GM18951 (cell line): ENCODE data around the gene E2F4.

ENCODE experiments used
- POLR2A ChIP-seq: IDR thresholded peaks from 4 replicates; pipeline ENCODE4 v1.6.1; 2011; ENCODE audit warnings: mild to moderate bottlenecking; ENCODE audit not compliant: insufficient read length, insufficient read depth; ENCODE audit errors: extremely low read depth
- in situ Hi-C: fragments of 300-500 bp; cut with MboI; formaldehyde crosslinking; loops from one replicate; pipeline ENCODE4 v1.12.0; 2022; ENCODE audit warnings: low sequenced_read_pairs, mixed read lengths, inconsistent platforms; ENCODE audit not compliant: unreplicated experiment

E2F4 gene, protein sequence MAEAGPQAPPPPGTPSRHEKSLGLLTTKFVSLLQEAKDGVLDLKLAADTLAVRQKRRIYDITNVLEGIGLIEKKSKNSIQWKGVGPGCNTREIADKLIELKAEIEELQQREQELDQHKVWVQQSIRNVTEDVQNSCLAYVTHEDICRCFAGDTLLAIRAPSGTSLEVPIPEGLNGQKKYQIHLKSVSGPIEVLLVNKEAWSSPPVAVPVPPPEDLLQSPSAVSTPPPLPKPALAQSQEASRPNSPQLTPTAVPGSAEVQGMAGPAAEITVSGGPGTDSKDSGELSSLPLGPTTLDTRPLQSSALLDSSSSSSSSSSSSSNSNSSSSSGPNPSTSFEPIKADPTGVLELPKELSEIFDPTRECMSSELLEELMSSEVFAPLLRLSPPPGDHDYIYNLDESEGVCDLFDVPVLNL

DNA sequence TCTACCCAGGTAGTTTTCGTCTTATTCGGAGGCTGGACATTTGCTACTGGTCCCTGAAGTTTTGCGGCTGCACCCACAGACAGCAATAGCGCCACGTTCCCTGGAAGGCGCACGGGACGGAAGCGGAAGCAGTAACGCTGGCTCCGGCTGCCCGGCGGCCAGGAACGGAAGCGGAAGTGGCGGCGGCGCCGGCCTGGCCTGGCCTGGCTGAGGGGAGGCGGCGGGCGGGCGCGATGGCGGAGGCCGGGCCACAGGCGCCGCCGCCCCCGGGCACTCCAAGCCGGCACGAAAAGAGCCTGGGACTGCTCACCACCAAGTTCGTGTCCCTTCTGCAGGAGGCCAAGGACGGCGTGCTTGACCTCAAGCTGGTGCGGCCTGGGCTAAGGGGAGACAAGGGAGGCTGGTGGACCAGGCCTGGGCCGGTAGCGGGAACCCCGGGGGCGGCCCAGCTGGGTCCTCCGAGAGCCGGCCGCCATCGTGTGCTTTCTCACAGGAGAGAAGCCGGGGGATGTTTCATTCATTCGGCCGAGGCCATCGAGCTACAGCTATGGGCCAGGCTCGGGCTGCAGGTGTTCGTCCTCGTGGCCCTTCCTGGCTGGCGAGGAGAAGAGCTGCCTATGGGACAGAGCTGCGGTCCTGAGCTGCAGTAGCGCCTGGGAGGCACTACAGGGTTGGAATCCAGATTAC lies at the start of gene E2F4:
Gene E2F4 (plus strand): TSS at position 161 of the 687 bp plus-strand sequence. CDS start 73 bp downstream, at position 234.
- TF ChIP-seq POLR2A: peak; percentile 88
- in situ Hi-C loops: no loop called here

DNA sequence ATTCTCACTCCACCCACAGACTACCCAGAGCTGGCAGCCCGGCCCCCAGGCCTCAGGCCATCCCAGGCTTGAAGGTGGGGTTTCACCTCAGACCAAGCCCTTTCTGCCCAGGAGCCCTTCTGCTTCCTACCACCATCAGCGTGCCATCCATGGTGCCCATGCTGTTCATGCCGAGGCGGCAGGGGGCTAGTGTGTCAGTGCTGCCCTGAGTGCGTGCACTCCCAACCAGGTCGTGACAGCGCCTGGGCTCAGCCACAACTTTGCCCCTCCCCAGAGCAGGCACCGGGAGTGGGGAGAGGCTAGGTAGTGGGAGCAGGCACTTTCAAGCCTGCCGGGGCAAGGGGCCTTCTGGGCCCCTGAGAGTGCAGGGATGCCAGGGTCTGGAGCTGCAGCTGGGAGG lies 49.6 kb upstream of the E2F4 start:
- no peak for TF ChIP-seq POLR2A
- in situ Hi-C loops: no loop called here

DNA sequence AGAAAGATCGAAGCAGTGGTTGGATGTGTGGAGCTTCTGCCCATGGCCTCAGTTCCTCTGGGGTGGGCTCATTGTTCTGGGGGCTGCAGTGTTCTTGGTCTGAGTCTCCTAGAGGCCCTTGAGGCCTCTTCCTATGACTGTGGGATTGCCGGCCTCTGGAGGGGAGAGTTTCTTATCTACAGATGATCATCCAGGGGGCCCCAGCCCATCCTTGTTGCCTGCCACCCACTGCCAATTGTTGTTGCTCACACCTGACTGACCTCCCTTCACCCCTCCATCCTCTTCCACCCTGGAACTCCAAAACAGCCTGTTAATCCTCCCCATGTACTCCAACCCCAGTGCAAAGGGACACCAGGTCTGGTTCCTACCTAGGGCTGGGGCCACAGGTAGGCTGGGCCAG lies 47.0 kb upstream of the E2F4 start:
- in situ Hi-C loops: no loop called here
- no peak for TF ChIP-seq POLR2A

DNA sequence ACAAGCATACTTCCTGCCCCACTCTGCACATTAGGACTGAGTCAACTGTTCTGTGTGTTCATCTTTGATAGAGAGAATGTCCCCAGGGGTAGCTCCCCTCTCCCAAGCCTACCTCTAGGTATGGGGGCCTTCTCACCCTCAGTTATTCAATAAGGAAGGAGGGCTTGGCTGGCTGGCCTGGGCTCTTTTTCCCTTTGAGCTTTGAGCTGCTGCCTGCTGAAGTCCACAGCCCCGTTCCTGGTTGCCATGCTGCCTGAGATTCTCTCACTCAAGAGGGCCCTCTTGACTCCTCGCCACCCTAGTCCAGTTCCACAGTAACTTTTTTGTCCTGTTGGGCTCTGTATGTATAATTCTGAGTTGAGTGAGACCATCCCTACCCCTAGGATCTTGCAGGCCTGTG lies 46.2 kb upstream of the E2F4 start:
- no peak for TF ChIP-seq POLR2A
- in situ Hi-C loops: no loop called here

DNA sequence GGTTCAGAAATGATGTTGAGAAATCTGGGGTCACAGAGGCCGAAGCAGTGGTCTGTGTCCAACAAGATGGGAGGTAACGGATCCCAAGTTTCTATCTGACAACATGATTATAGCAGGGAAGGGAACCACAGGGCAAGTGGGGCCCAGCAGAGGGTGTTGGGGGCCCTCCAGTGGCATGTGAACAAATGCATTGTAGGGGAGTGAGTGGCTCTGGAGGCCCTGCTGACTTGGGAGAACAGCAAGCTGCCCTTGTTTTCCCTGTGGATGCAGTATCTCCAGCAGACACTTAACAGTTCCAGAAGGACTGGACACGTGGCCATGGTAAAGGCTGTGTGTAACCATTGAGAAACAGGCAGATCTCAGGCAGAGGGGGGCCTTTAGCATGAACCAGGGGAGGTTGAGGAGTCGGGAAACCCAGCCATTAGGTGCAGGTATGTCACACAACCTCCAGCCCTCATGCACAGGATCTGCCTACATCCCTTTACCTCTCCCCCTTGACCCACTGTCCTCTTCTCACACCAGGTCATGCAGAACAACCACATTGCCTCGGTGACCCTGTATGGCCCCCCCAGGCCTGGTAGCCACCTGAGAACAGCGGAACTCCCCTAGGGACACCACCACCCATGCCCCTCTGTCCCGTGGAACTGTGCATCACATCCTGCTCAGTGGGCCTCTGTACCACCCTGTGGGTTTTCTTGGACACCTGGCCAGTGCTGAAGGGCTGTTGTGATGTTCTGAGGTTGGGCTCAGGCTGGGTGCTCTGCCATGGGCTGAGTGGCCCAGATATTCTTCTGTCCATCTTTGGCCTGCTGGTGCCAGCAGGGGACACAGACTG lies 45.2 kb upstream of the E2F4 start:
- no peak for TF ChIP-seq POLR2A
- in situ Hi-C loops: no loop called here

DNA sequence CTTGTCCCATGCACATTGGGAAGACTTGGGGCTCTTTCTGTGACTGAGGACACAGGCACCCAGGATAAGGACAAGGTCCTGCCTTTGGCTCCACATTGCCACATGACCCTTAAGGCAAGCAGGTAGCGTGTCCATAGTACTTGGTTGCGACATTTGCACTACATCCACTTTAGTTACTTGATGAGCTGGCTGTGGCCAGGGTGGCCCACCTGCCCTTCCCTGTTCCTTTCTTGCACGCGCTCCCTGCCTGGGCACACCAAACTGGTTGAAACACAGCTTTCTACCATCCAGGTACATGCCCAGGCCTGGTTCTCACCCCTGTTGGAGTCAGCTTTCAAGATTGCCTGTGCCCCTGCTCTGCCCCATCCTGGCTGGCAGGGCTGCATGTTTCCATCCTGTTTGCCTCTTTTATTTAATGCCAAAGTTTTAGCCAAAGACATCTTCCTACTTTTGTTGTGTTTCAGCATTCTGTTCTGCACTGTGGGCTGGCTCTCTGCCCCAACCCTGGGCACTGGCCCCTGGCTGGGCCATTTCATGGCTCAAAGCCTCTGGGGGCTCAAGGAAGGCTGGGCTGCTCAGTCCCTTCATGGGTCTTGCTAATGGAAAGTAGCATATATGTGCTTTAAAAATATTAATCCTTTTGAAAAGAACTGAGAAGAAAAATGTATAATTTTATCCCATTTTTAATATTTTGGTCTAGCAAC lies 44.4 kb upstream of the E2F4 start:
- in situ Hi-C loops: no loop called here
- TF ChIP-seq POLR2A: no peak

DNA sequence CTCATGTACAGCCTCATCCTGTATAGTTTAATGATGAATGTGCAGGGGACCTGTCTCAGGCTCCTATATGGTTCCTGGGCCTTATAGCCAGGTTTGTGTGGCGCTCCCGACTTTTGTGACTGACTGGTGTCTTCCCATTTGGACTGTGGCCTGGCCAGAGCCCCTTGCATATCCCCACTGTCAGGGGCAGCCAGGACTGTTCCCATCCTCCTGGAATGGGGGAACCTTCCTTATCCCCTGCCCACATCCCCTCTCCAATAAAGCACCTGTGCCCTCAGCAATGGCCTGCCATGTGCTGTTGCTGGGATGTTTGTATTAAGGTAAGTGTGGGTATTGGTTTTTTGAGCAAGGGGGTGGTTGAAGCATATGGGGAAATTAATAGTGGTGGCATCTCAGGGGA lies 43.7 kb upstream of the E2F4 start:
- no peak for TF ChIP-seq POLR2A
- in situ Hi-C loops: no loop called here

DNA sequence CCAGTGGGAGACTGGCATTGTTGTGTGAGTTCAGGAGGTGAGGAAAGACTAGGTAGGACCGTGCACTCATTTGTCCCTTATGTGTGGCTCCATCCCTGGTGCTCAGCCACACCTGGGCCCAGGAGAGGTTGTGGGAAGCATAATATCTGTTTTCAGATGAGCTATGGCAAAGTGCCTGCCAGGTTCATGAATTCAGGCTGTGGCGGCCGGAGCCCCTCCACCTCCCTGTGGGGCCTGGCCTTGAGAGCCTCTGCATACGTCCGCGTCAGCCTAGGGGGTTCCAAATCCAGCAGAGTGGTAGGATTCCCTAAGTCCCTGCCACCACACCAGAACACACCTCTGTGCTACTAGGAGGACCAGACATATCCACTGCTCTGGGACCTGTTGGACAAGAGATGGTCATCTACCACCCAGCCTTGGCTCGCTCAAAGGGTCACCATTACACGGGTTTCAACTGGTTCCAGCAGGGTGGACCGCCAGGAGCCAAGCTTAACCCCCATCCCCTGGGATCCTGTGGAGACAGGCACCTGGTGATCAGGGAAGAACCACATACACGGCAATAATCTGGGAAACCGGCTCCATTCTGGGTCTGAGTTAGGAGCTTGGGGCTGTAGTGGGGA lies 43.2 kb upstream of the E2F4 start:
- in situ Hi-C loops: no loop called here
- TF ChIP-seq POLR2A: no peak

DNA sequence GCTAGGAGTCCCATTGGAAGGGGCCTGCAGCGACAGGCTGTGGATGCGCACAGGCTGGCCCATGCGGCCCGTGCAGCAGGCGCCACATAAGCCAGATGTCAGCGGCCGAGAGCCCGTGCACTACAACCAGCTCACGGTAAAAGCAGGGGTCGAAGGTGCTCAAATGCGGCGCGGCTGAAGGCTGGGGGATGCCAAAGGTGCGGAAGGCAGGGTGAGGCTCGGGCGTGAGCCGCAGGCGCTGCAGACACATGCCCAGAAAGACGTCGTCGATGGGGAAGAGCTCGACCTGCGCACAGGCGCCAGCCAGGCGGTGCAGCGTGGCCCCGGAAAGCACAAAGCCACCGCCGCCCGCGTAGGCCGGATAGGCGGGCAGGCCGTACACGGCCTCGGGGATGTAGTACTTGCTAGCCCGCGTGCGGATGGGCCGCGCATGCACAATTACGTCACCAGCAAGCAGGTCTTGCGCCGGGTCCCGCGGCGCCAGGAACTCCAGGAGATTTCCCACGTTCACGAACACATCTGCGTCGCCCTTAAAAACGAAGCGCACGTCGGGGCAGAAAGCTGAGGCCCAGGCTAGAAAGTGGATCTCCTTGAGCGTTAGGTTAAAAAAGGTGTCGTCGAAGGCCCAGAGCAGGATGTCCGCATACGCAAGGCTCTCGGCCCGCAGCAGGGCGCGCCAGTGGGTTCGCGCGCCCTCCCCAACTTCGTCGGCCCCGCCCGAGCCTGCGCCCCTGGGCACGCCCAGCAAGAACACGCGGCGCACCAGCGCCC lies 42.5 kb upstream of the E2F4 start:
- in situ Hi-C loops: no loop called here
- TF ChIP-seq POLR2A: no peak

DNA sequence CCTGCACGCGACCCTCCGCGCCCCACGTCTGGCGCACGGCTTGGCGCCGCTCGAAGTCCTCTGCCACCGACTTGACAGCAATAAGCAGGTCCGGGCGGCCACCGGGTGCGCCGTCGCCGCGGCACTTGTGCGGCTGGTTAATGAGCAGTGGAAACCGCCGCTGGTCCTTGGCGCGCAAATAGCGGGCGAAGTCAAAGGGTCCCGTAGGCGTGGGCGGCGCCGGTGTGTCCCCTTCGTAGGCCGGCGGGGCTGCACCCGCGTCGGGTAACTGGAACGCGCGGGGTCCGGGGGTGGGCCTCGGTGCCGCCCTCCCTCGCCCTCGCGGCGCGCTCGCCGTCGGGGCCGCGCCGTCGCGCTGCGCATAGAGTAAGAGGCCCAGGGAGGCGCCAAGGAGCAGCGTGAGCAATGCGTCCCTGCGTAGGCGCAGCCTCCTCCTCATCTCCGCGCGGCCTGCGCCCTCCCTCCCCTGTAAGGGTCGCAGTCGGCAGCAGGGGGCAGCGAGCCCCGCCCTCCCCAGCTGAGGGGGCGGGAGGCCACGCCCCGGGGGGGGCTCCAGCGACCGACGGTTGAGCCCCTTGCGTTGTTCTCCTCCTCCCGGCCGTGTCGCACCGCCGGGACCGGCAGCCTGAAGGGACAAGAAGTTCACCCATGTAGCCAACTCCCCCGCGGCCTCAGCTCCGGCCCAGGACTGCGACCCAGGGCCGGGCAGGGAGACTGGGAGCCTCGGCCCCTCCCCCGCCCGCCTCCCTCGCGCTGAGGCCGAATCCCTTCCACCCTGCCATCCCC lies 41.7 kb upstream of the E2F4 start:
- in situ Hi-C loops: no loop called here
- TF ChIP-seq POLR2A: no peak

DNA sequence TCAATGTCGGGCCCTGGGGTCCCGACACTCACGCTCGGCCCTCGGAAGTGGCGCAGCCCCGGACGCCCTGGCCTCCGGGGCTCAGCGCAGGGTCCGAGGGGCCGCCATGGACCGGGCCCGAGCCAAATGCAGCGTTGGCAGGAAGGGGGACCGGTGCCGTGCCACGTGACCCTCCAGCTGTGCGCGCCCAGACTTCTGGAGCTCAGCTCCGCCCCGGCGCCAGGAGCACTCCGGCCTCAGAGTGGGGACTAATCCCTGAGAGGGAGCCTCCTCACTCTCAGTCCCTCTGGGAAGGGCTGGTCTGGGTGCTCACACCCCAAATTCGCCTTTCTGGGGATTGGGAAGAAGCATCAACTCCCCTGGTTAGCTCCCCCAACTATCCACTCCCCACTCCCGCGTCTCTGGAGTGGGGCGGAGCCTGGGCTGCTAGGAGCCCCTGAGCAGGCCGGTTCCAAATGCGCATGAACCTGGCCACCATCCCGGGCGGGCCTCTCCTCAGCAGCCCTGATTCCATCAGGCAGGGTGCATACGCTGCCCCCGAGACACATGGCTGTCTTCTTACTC lies 41.0 kb upstream of the E2F4 start, which contains the start of gene B3GNT9:
Gene B3GNT9 (minus strand): TSS at position 166 of the 564 bp plus-strand sequence. CDS start 513 bp downstream, outside the sequence.
- TF ChIP-seq POLR2A: peak; percentile 53
- in situ Hi-C loops: no loop called here
